Heart left ventricle (tissue), 13 donors: ENCODE measurements around the gene CEP70.

Experiments used
- POLR2A ChIP-seq, 2 donors: fragments of 450-650 bp; IDR thresholded peaks; one replicate each; pipeline ENCODE4 v1.6.1; 2017; ENCODE audit warnings: antibody characterized with exemption in 2 of 2, mild to moderate bottlenecking in 2 of 2, moderate library complexity in 2 of 2
- TF ChIP-seq, protein P1 (sequence below), 12 donors: fragments of 200-600 bp; sonication (generic) in 4 of 12; IDR thresholded peaks; one replicate each; pipeline versions ENCODE4 v1.5.0 to v1.8.0; 2018 to 2022; ENCODE audit warnings: antibody characterized with exemption in 12 of 12, mild to moderate bottlenecking in 5 of 12
- donor health status: ischemic (EF 13 %, LVEDD 7.1; RV severe dilation, severe dysfunction).
- donor health status: DM: no; HTN: yes; CAD: no.
- donor health status: DM: no; HTN: no; CAD: no.
- donor health status: ischemic (EF 25% LVEDD 6.9; RV normal size, moderate dysfunction).
- donor health status: ischemic (EF 25% LVEDD 5.7; RV mildly dilated, moderate dysfunction).
- donor health status: ischemic (EF 35%, LVEDD 5.7; RV mildly dilated, moderate dysfunction).
- donor health status: nonischemic (EF 11% LVEDD 7.7; RV severe dilation, severe dysfunction).
- donor health status: DM: yes; HTN: yes; CAD: no.
- donor health status: PGD.
- donor health status: ischemic (EF 29% LVEDD 5.4; RV normal size, mild dysfunction).
- donor health status: nonischemic (EF 23%, LVEDD 6.1; RV moderate dilation, normal function).

- TF ChIP-seq, protein P1, sequence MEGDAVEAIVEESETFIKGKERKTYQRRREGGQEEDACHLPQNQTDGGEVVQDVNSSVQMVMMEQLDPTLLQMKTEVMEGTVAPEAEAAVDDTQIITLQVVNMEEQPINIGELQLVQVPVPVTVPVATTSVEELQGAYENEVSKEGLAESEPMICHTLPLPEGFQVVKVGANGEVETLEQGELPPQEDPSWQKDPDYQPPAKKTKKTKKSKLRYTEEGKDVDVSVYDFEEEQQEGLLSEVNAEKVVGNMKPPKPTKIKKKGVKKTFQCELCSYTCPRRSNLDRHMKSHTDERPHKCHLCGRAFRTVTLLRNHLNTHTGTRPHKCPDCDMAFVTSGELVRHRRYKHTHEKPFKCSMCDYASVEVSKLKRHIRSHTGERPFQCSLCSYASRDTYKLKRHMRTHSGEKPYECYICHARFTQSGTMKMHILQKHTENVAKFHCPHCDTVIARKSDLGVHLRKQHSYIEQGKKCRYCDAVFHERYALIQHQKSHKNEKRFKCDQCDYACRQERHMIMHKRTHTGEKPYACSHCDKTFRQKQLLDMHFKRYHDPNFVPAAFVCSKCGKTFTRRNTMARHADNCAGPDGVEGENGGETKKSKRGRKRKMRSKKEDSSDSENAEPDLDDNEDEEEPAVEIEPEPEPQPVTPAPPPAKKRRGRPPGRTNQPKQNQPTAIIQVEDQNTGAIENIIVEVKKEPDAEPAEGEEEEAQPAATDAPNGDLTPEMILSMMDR (IDR thresholded peaks at IDR 0.05) = no peak
- no peak for TF ChIP-seq POLR2A (IDR thresholded peaks at IDR 0.05)
These were observed 128.6 kb downstream of the CEP70 start for GRCh38 chr3:138465451-138465850.
